Measurements from ENCODE around the gene ZMYM5. TPM values are rescaled to one million over a fixed set of nuclear protein-coding genes. Genes with fewer than 3 reads are reported as not detected.

ZMYM5 gene
- total RNA-seq, result 11.7 and 14.9 TPM in 2 replicates

GRCh38 chr13:19863323-19864023 is at the start of gene ZMYM5:
ZMYM5 (minus strand) TSS chr13:19863649; CDS start chr13:19852180, 11,469 bp downstream.

GRCh38 chr13:19782727-19783682 is 80.4 kb downstream of the ZMYM5 start, which contains the start of gene PSPC1:
PSPC1 (minus strand) TSS chr13:19782945; CDS start chr13:19782757, 188 bp downstream.

Other genes starting within 250 kb of the ZMYM5 start
- gene MPHOSPH8, start 230.0 kb downstream of the ZMYM5 start, total RNA-seq, result 13.0 and 14.6 TPM in 2 replicates
- gene PSPC1, start 80.7 kb downstream of the ZMYM5 start, total RNA-seq, result 71.1 and 97.1 TPM in 2 replicates
- 40.6 and 58.1 TPM in 2 replicates for gene ZMYM2, start 95.1 kb upstream of the ZMYM5 start, total RNA-seq

All from epithelial cell of umbilical artery (primary cell).